Liver (tissue), 3 donors: ENCODE results near the gene CDK15.

Source experiments
- ATF3 ChIP-seq: IDR thresholded peaks from 2 replicates; pipeline ENCODE4 v1.6.1; 2016; ENCODE audit warnings: antibody characterized with exemption
- CTCF ChIP-seq: fragments of 150-350 bp; IDR thresholded peaks from 2 replicates; pipeline ENCODE4 v1.5.1; 2017; ENCODE audit warnings: improper control_type of control experiment, low read depth, low read length; ENCODE audit not compliant: missing input control
- EGR1 ChIP-seq, 2 donors: IDR thresholded peaks; 2 replicates each; pipeline ENCODE4 v1.6.1; 2016 to 2018; ENCODE audit warnings: antibody characterized with exemption in 2 of 2, low read depth in 2 of 2
- HNF4A ChIP-seq, 2 donors: conservative IDR thresholded peaks; 2 replicates each; pipeline ENCODE4 v1.6.1; 2016; ENCODE audit warnings: antibody characterized with exemption in 2 of 2, mild to moderate bottlenecking in 2 of 2
- JUND ChIP-seq, 2 donors: IDR thresholded peaks; 2 replicates each; pipeline ENCODE4 v1.6.1; 2016; ENCODE audit warnings: antibody characterized with exemption in 2 of 2
- MAX ChIP-seq: IDR thresholded peaks from 2 replicates; pipeline ENCODE4 v1.6.1; 2016; ENCODE audit warnings: antibody characterized with exemption
- RAD21 ChIP-seq, 2 donors: IDR thresholded peaks; 2 replicates each; pipeline ENCODE4 v1.6.1; 2016; ENCODE audit warnings: antibody characterized with exemption in 2 of 2, mild to moderate bottlenecking in 2 of 2
- REST ChIP-seq: IDR thresholded peaks from 2 replicates; pipeline ENCODE4 v1.6.1; 2016; ENCODE audit warnings: antibody characterized with exemption, mild to moderate bottlenecking
- SP1 ChIP-seq: IDR thresholded peaks from 2 replicates; pipeline ENCODE4 v1.6.1; 2018; ENCODE audit warnings: antibody characterized with exemption, mild to moderate bottlenecking
- TAF1 ChIP-seq: conservative IDR thresholded peaks from 2 replicates; pipeline ENCODE4 v1.6.1; 2016; ENCODE audit warnings: antibody characterized with exemption, mild to moderate bottlenecking
- YY1 ChIP-seq: IDR thresholded peaks from 2 replicates; pipeline ENCODE4 v1.6.1; 2016; ENCODE audit warnings: antibody characterized with exemption, mild to moderate bottlenecking
- ZBTB33 ChIP-seq: IDR thresholded peaks from 2 replicates; pipeline ENCODE4 v1.6.1; 2016; ENCODE audit warnings: antibody characterized with exemption
- donor health status: healthy.
- donor health status: healthy.

GRCh38 chr2:201909348-201909747 lies 103.0 kb downstream of the CDK15 start:
- TF ChIP-seq CTCF (no peak), SP1 (no peak), HNF4A (conservative IDR thresholded peaks at IDR 0.05) (no peak), RAD21 (IDR thresholded peaks at IDR 0.05) (no peak), EGR1 (IDR thresholded peaks at IDR 0.05; ENCODE audit: low read depth in 2 of 2) (no peak), JUND (IDR thresholded peaks at IDR 0.05) (no peak), MAX (no peak), REST (no peak), ATF3 (no peak), ZBTB33 (no peak), YY1 (no peak), TAF1 (no peak)
